PFSK-1 (cell line): ENCODE results near the gene TSPAN15.

ENCODE experiments used
- POLR2AphosphoS5 ChIP-seq: IDR thresholded peaks from 2 replicates; pipeline ENCODE4 v1.6.1; 2012; ENCODE audit warnings: low read depth, mild to moderate bottlenecking, control low read depth, low read length, moderate library complexity
- SIN3A ChIP-seq: IDR thresholded peaks from 2 replicates; pipeline ENCODE4 v1.6.1; 2012; ENCODE audit warnings: mild to moderate bottlenecking, low read length, moderate library complexity, borderline replicate concordance; ENCODE audit not compliant: insufficient read depth
- TAF1 ChIP-seq: IDR thresholded peaks from 2 replicates; pipeline ENCODE4 v1.6.1; 2012; ENCODE audit warnings: low read length, control low read depth, borderline replicate concordance; ENCODE audit not compliant: insufficient read depth
- TF ChIP-seq, protein P1 (sequence below), 2 experiments: IDR thresholded peaks; 2 replicates each; pipeline versions ENCODE4 v1.6.1 to v1.8.0; 2011 to 2012; ENCODE audit warnings: low read depth in 2 of 2, low read length in 2 of 2, control low read depth in 1 of 2, inconsistent platforms in 1 of 2, mild to moderate bottlenecking in 1 of 2, moderate library complexity in 1 of 2; ENCODE audit not compliant: insufficient read depth in 1 of 2

DNA sequence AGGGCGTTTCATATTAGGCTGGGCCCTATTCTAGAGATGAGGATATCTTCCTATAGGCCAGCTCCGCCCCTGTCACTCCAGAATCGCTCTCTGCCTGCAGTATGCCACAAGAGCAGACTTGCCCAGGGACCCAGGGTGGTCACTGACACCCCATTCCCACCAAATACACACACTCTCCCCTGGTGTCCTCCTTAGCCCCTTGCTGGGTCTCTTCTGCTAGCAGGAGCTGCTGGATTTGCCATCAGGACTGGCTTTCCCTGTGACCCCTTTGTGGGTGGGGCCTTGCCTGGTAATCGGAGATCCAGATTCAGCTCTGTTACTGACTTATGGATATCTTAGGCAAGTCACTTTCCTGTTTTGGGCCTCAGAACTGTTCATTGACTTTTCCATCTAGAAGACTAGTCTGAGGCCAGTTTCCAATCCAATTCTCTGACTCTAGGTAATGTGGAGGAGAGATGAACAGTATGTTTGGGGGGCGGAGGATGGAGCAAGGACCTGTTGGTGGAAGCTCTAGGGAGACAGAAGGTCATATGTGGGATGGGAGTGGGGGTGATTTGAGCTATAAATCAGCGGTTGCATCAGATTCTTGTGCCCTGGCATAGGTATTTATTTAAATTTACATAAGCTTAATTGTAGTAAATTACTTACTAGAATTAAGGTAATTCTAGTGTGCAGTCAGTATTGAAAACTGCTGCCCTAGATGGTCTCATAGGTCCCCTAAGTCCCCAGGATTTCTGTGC, 1.6 kb downstream of the TSPAN15 start:
- TF ChIP-seq POLR2AphosphoS5 (no peak), SIN3A (no peak), TAF1 (no peak)
- TF ChIP-seq, protein P1, sequence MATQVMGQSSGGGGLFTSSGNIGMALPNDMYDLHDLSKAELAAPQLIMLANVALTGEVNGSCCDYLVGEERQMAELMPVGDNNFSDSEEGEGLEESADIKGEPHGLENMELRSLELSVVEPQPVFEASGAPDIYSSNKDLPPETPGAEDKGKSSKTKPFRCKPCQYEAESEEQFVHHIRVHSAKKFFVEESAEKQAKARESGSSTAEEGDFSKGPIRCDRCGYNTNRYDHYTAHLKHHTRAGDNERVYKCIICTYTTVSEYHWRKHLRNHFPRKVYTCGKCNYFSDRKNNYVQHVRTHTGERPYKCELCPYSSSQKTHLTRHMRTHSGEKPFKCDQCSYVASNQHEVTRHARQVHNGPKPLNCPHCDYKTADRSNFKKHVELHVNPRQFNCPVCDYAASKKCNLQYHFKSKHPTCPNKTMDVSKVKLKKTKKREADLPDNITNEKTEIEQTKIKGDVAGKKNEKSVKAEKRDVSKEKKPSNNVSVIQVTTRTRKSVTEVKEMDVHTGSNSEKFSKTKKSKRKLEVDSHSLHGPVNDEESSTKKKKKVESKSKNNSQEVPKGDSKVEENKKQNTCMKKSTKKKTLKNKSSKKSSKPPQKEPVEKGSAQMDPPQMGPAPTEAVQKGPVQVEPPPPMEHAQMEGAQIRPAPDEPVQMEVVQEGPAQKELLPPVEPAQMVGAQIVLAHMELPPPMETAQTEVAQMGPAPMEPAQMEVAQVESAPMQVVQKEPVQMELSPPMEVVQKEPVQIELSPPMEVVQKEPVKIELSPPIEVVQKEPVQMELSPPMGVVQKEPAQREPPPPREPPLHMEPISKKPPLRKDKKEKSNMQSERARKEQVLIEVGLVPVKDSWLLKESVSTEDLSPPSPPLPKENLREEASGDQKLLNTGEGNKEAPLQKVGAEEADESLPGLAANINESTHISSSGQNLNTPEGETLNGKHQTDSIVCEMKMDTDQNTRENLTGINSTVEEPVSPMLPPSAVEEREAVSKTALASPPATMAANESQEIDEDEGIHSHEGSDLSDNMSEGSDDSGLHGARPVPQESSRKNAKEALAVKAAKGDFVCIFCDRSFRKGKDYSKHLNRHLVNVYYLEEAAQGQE (IDR thresholded peaks at IDR 0.05; ENCODE audit: insufficient read depth in 1 of 2, low read depth in 2 of 2, low read length in 2 of 2) = no peak
